NCI-H524 (cell line): ENCODE results near the gene TAF6L.
A peak's percentile ranks its signal among the peaks of the same experiment; 100 is the strongest.
"Not testable (repeated sequence)": the region's sequence is repeated elsewhere in the genome, so short reads cannot be mapped to it uniquely, and the experiment has no call there.

Source experiments
- DNase-seq, 2 experiments: peaks; one replicate each; lab custom pipeline; 2025; lab: John Stamatoyannopoulos, UW

Gene TAF6L

DNA sequence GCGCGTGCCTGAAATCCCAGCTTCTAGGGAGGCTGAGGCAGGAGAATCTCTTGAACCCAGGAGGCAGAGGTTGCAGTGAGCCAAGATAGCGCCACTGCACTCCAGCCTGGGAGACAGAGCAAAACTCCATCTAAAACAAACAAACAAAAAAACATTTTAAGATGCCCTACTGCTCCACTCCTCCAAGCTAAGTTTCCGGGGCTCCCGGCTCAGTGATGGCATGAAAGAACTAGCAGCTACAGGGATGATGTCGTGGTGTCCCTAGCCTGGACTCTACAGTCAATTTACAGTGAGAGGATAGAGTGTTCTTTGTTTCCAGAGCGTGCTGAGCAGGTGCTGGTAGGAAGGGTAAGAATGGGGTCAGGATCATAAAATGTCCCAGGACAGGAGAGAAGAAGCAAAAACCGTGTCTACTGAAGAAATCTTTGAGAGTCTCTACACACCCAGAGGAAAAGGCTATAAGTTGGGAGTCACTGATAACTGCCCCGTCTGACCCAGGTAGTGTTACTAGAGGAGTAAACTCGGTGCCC is 16.0 kb upstream of the TAF6L start:
- no peak for DNase-seq

DNA sequence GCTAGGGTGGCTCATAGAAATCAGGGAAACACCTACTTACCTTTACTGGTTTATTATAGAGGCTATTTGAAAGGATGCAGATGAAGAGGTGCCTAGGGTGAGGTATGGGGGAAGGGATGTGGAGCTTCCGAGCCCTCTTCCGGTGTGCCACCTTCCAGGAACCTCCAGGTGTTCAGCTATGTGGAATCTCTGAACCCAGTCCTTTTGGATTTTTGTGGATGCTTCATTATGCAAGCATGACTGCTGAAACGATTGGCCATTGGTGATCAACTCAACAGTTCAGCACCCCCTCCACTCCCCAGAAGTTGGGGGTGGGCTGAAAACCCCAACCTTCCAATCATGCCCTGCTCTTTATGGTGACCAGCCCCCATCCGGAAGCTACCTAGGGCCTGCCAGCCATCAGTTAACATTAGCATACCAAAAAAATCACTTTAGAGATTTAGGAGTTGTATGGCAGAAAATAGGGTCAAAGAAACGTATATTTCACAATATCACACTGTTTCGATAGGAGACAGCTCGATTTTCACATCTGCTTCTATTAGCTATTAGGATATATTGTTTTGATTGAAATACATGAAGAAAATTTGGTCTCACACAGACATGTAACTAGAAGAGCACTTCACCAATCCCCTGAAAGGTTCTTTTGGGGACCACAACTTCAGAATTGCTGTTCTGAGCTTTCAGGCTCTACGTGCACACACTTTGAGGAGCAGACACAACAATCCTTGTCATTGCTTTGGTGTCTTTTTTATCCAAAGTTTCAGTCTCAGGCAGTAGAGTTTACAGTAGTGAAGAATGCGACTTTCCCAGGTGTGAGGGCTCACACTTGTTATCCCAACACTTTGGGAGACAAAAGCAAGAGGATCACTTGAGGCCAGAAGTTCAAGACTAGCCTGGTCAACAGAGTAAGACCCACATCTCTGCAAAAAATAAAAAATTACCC is 13.1 kb upstream of the TAF6L start:
- DNase-seq: no peak

DNA sequence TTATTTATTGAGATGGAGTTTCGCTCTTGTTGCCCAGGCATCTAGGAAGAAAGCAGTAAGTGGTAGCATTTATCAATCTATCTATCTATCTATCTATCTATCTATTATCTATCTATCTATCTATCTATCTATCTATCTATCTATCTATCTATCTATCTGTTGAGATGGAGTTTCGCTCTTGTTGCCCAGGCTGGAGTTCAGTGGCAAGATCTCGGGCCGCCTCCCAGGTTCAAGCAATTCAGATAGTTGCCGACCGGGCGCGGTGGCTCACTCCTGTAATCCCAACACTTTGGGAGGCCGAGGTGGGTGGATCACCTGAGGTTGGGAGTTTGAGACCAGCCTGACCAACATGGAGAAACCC is 10.3 kb upstream of the TAF6L start:
- DNase-seq: not testable (repeated sequence)

DNA sequence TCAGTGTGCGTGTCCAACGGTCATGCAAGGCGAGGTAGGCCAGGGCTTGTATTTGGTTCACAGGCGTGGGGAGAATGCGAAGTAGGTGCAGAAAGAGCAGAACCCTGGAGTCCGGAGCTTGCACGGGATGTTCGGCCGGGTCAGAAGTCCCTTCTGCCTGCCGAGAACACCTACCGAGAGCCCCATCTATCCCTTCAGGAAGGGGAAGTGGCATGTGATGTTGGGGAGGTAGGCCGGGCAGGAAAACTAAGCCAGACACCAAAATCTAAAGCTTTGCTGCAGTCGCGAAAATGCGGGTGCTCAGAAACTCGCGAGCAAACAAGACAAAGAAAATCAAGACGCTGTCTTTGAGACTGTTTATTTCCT is 435 bp upstream of the TAF6L start:
- peak in 1 of 2 experiments; percentile 49 for DNase-seq

GRCh38 chr11:62774407-62774806 is 3.2 kb downstream of the TAF6L start:
- no peak for DNase-seq

DNA sequence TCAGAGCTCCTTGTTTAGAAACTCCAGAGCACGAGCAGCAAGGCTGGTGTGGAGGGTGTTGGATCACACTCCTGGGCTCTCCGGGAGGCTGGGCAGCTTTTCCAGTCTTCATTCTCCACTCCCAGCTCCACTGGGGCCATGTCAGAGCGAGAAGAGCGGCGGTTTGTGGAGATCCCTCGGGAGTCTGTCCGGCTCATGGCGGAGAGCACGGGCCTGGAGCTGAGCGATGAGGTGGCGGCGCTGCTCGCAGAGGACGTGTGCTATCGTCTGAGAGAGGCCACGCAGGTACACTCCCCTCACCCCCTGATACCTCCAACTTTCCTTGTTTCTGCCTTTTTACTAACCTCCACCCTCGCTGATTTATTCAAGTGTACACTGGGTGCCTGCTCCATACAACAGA is 4.5 kb downstream of the TAF6L start:
- DNase-seq: no peak

- DNase-seq: no peak
Observed at GRCh38 chr11:62777389-62777788, 6.2 kb downstream of the TAF6L start.

GRCh38 chr11:62778441-62778840 is 7.2 kb downstream of the TAF6L start:
- no peak for DNase-seq

GRCh38 chr11:62782753-62783152 is 11.6 kb downstream of the TAF6L start:
- no peak for DNase-seq

- peak; percentile 45 to 82 for DNase-seq
Observed at GRCh38 chr11:62786318-62787004, 15.3 kb downstream of the TAF6L start.

- DNase-seq: peak; percentile 91 to 96
Observed at GRCh38 chr11:62787005-62787759, 16.0 kb downstream of the TAF6L start, which contains the start of gene TMEM179B. Gene TMEM179B, plus strand, starts transcription at chr11:62787402. Its CDS starts 30 bp downstream, at chr11:62787432.

DNA sequence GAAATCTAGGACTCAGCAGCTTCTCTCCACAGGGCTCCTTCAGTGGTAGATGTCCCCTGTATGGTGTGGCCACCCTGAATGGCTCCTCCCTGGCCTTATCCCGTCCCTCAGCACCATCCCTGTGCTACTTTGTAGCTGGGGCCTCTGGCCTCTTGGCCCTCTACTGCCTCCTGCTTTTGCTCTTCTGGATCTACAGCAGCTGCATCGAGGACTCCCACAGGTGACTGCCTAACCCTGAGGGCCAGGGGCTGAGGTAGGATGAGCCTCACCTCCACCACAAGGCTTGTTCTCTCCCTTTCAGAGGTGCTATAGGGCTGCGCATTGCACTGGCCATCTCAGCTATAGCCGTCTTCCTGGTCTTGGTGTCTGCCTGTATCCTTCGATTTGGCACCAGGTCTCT is 17.8 kb downstream of the TAF6L start:
- no peak for DNase-seq

DNA sequence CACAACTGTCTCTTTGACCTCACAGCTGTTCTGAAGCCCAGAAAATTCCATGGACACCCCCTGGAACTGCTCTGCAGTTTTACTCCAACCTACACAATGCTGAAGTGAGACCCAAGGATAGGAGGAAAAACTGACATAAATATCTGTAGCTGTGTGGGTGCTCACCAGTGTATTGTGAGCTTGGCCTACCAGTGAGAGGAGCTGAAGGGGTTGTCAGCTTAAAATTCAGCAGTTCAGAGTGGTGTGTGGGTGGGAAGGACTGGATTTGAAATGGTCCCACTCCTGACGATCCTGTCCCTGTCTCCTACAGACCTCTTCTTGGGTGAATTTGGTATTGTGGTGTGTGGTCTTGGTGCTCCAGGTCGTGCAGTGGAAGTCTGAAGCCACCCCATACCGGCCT is 18.4 kb downstream of the TAF6L start:
- no peak for DNase-seq

DNA sequence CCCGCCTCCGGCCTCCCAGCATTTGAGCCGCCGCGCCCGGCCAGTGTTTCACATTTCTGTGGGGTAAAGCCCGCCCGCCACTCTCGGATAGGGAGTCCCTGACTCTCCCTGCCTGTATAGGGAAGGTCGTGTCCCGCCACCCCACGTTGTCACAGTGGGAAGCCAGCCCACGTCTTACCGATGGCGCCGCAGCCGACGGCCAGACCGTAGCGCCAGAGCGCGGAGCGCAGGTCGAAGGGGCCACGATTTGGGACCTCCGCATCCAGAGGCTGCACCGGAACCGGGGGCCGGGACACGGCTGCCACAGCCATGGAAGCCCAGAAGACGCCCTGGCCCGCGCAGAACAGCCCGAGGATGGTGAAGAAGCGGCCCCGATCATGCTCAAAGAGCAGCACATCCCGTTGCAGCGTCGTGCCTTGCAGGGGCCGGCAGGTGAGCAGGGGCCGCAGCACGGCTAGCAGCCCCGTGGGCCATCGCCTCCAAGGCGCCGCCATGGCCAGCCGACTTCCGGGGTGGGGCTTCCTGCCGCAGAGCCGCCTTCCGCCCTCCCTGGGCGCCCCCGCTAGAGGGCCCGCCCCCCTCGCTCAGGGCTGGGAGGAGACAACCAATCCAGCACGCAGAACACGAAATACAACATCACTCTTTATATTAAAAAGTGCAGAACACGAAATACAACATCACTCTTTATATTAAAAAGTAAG is 20.5 kb downstream of the TAF6L start, which contains the start of gene TMEM223:
TMEM223 (minus strand) TSS at position 506 of the 701 bp plus-strand sequence; CDS start at position 494, 12 bp downstream.
- peak; percentile 17 to 60 for DNase-seq

- DNase-seq: peak in 1 of 2 experiments; percentile 40
Observed at GRCh38 chr11:62792202-62792575, 21.0 kb downstream of the TAF6L start.

DNA sequence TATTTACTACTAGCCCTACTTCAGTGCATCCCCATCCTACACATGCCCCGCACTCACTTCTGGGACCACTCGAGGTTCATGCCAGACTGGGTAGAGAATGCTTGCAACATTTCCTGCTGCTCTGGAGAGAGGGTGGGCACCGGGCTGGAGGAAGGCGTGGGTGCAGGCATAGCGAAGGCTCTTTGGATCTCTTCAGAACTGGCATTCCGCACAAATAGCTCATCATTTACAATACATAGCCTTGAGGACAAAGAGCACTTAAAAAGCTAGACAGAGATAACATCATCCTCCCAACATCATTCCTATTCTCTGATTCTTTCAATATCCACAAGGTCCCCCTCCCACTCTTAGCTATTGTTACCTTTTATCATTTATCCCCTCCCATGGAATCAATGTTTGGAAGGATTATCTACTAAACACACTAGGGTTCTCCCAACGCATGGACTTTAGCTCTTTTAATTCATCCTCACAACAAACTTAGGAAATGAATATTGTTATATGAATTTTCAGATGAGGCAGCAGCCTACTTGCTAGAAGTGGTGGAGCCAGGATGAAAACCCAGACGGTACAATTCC is 23.1 kb downstream of the TAF6L start:
- DNase-seq: no peak

GRCh38 chr11:62796281-62796680 is 25.1 kb downstream of the TAF6L start:
- DNase-seq: no peak

GRCh38 chr11:62799486-62799885 is 28.3 kb downstream of the TAF6L start:
- no peak for DNase-seq

GRCh38 chr11:62801071-62801470 is 29.9 kb downstream of the TAF6L start:
- DNase-seq: no peak

DNA sequence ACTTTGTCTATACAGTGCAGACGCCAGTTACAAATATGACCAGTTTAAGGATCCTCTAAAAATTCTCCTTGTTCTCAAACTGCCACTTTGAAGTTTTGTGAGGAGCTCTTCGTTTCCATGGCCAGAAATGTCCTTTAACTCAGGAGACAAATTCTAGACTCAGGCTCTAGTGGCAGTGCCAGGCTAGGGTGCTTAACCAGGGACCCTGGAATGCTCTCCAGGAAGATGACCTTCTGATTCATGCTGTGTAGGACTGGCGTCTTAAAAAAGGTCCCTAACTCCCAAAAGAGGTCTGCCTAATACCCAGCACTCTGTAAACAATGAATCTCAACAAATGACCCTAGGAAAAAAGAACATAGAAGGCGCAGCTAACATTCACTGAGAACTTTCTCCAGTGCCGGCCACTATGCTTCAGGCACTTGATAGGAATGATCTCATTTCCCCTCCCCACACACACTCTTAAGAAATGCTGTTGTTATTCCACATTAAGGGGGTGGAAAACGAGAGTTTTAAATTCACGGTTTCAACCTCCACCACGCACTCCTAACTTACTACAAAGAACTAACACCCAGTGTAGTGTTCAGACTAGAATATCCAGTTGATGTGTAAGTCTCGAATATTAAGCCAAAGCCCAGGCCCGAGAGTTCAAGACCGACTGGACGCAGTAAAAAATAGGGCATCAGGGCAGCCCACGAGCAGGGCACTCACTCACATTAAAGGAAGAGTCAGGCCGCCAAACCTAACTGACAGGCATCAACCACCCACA is 33.3 kb downstream of the TAF6L start:
- peak in 1 of 2 experiments; percentile 33 for DNase-seq
